Brain microvascular endothelial cell (primary cell): Measurements from ENCODE around the gene HPGDS.

Experiments
- DNase-seq: peaks from one replicate; pipeline ENCODE4 v3.0.0-alpha.2; 2020
- H3K27ac ChIP-seq: fragments of 250-450 bp; sonication (Bioruptor Pico); 2 replicates; pipeline ENCODE4 v1.5.1; 2020; ENCODE audit warnings: mild to moderate bottlenecking, moderate library complexity
- H3K27me3 ChIP-seq: fragments of 250-450 bp; sonication (Bioruptor Pico); replicated peaks from 2 replicates; pipeline ENCODE4 v1.5.1; 2020; ENCODE audit warnings: mild to moderate bottlenecking
- H3K36me3 ChIP-seq: fragments of 250-450 bp; sonication (Bioruptor Pico); replicated peaks from 2 replicates; pipeline ENCODE4 v1.5.1; 2020; ENCODE audit warnings: mild to moderate bottlenecking
- H3K4me3 ChIP-seq: 2 replicates; pipeline ENCODE4 v1.5.1; 2011; ENCODE audit warnings: low read depth, mild to moderate bottlenecking, control low read depth, low read length, moderate library complexity
- in situ Hi-C: cut with HindIII; loops from 2 replicates; pipeline ENCODE4 v1.10.0; 2017; ENCODE audit warnings: low sequenced_read_pairs, low pct_ligation_motif_present
- TF ChIP-seq, protein P1 (sequence below): IDR thresholded peaks from 2 replicates; pipeline ENCODE4 v1.5.1; 2011; ENCODE audit warnings: low read depth, mild to moderate bottlenecking, moderate library complexity, low read length, control low read depth, inconsistent platforms; ENCODE audit errors: missing control alignments

HPGDS gene

DNA sequence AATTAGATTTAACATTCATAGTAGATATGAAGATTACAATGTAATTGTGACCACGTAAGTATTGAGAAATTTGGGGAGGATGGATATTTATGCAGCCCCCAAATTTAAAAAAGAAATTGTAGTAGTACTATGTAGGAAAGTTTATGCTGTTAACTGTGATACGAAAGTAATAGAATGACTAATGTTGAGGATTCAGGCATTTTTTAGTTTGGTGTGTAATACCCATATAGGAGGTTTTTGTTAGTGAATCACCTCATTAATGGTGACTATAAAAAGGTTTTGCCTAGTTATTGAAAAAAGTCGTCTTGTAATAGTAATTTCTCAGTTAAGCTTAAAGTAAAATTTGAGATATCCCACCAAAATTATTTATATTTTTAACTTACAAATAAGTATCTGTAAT is 67.7 kb downstream of the HPGDS start:
- Histone ChIP-seq H3K27ac (no peak overlapping the region), H3K36me3 (peaks cover 16% of the 10 kb centered on the region), H3K27me3 (no peaks in the 10 kb centered on the region), H3K4me3 (no peak overlapping the region)
- TF ChIP-seq, protein P1, sequence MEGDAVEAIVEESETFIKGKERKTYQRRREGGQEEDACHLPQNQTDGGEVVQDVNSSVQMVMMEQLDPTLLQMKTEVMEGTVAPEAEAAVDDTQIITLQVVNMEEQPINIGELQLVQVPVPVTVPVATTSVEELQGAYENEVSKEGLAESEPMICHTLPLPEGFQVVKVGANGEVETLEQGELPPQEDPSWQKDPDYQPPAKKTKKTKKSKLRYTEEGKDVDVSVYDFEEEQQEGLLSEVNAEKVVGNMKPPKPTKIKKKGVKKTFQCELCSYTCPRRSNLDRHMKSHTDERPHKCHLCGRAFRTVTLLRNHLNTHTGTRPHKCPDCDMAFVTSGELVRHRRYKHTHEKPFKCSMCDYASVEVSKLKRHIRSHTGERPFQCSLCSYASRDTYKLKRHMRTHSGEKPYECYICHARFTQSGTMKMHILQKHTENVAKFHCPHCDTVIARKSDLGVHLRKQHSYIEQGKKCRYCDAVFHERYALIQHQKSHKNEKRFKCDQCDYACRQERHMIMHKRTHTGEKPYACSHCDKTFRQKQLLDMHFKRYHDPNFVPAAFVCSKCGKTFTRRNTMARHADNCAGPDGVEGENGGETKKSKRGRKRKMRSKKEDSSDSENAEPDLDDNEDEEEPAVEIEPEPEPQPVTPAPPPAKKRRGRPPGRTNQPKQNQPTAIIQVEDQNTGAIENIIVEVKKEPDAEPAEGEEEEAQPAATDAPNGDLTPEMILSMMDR = no peak
- DNase-seq = no peak
- in situ Hi-C loops = no loop called here

DNA sequence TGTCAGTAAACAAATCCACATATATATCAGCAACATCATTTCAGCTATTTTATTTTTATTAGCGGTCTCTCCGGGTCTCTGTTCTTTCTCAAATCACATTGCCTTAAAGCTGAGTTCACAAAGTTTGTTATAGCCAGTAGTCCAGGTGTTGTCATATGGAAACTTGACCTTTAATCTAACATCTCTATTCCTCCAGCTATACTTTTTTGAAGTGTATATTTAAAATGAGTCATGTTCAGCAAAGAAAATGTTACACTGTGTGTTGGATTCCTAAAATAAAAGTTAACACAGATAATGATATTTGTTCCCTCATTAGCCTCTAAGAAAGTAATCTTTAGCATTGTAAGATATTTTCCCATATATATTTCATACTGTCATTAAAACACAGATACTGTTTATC is 71.4 kb downstream of the HPGDS start:
- no peak overlapping the region for H3K27ac ChIP-seq
- no peaks in the 10 kb centered on the region for H3K27me3 ChIP-seq
- peaks cover 2% of the 10 kb centered on the region for H3K36me3 ChIP-seq
- TF ChIP-seq, protein P1 = no peak
- in situ Hi-C loops = no loop called here
- no peak for DNase-seq
- no peak overlapping the region for H3K4me3 ChIP-seq

DNA sequence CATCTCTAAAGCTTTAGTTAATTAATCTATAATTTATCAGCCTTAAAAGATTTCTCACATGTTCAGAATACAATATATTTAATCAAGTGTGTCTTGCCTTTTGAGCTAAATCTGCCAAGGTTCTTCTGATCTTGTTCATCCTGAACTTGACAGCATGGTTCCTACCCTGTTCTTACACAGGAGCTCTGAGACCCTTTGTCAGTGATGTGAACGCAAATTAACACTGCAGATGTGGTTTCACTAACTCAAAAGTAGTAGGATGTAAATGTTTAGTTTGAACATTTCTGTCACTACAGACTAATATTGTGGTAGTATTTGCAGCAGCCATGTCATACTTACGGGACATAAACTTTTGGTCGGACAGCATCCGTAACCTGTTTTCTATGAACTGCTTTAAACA is 75.6 kb downstream of the HPGDS start:
- in situ Hi-C loops = no loop called here
- no peaks in the 10 kb centered on the region for H3K27me3 ChIP-seq
- no peak overlapping the region for H3K4me3 ChIP-seq
- TF ChIP-seq, protein P1 = no peak
- DNase-seq = no peak
- no peak overlapping the region for H3K27ac ChIP-seq
- H3K36me3 ChIP-seq = peaks cover 2% of the 10 kb centered on the region

DNA sequence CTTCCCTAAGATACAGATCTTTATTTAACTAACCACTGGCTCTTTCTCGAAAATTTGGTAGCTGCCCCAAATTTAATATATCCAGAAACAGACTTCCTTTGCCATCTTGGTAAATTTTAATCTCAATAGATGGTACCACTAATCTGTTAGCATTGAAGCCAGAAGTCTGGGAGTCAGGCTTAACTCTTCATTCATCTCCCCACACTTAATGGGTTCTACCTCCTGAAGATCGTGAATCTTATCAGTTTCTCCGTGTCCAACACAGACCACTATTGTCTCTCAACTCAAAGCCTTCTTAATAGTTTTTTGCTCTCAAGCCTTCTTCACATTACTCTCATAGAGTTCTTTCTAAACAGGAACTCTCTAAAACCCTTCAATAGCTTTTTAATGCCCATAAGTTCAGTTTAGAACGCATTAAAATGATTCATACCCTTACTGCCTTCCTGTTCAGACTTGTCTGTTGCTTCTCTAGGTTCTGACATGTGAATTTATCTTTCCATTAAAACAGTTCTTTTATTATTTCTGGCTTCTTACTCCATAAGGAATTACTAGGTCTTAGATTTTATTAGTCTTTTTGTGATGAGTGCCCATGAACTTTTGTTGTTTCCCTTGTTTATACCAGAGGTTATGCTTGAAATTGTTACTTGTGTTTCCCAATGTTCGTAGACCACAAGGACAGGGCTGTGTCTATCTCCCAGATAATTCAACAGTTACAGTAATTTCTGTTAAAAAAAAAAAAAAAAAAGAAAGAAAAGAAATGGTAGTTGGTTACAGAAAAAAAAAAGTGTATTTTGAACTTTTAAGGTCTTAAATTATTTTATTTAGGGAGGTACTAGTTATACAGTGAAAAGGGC is 80.2 kb downstream of the HPGDS start:
- no peak overlapping the region for H3K27ac ChIP-seq
- H3K27me3 ChIP-seq = no peaks in the 10 kb centered on the region
- peaks cover 2% of the 10 kb centered on the region for H3K36me3 ChIP-seq
- TF ChIP-seq, protein P1 = no peak
- in situ Hi-C loops = no loop called here
- no peak for DNase-seq
- H3K4me3 ChIP-seq = no peak overlapping the region

DNA sequence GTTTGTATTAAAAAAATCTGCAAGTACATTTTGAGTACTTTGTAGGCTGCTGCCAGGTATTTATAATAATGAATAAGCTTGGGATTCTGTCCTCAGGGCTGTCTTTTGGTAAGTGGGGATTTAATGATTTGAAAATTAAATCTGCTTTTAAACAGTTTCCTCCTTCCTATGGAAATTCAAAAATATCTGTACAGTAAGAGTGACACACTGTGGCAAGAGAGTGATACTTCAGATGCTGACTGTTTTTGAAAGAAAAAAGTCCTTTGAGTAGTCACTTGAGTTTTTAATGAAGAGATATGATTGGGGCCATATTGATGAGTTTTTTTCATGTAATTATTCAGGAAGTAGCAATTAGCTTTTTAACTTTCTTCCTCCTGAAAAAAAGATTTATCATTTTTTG is 85.8 kb downstream of the HPGDS start:
- H3K4me3 ChIP-seq = no peak overlapping the region
- H3K27ac ChIP-seq = no peak overlapping the region
- DNase-seq = no peak
- TF ChIP-seq, protein P1 = no peak
- in situ Hi-C loops = no loop called here
- peaks cover 4% of the 10 kb centered on the region for H3K36me3 ChIP-seq
- H3K27me3 ChIP-seq = no peaks in the 10 kb centered on the region
